Measurements from ENCODE around the gene HOXD11.

DNA sequence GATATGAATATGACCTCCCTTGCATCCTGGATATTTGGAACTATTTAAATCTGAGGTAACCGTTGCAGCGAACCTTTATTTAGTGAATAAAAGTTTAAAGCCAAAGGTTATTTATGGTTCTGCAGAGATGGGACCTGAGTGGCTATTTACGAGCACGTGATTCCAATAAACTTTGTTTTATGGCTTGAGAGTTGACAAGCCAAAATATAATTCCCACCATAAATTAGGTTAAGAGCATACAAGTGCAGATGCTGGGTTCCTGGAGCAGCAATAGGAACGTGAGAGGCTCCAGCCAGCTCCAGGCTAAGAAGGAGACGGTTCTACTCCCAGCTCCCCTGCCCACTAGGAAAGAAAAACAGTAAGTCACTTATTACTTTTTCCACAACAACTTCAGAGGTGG is 39.0 kb downstream of the HOXD11 start:
- TF ChIP-seq EZH2 (IDR thresholded peaks at IDR 0.05; ENCODE audit: insufficient read depth, poor library complexity, severe bottlenecking) (no peak), EZH2phosphoT487 (IDR thresholded peaks at IDR 0.05; ENCODE audit: insufficient read depth, low read depth) (no peak)

Measured in GM23248 (cell line).